ENCODE data around the gene PLXDC1.

- TF ChIP-seq CREB5 (CRISPR knock-in tag; IDR thresholded peaks at IDR 0.05; ENCODE audit: low read depth) (no peak), GLIS3 (CRISPR knock-in tag; IDR thresholded peaks at IDR 0.05) (no peak), TSHZ2 (CRISPR knock-in tag; IDR thresholded peaks at IDR 0.05) (no peak), RARB (CRISPR knock-in tag; IDR thresholded peaks at IDR 0.05) (no peak), ZNF70 (CRISPR knock-in tag; IDR thresholded peaks at IDR 0.05) (no peak), SNAI2 (CRISPR knock-in tag; IDR thresholded peaks at IDR 0.05) (no peak), ISL1 (CRISPR knock-in tag; IDR thresholded peaks at IDR 0.05) (no peak), ZC3H10 (CRISPR knock-in tag; IDR thresholded peaks at IDR 0.05) (no peak), POU6F1 (CRISPR knock-in tag; IDR thresholded peaks at IDR 0.05; ENCODE audit: borderline replicate concordance, low read depth) (no peak)
Measured at GRCh38 chr17:39110435-39111136, 40.9 kb downstream of the PLXDC1 start.

Measured in SK-N-SH treated with all-trans-retinoic acid at 6 μM for 48 hours (cell line).